Stimulated activated CD8-positive, alpha-beta memory T cell treated with anti-CD3 and anti-CD28 coated beads, Interleukin-12 subunit alpha, Interleukin-12 subunit beta, amount 100 ng/mL, for 24 hours (primary cell): ENCODE measurements around the gene CCR5AS.

Experiments
- DNase-seq: peaks from one replicate; pipeline ENCODE4 v3.0.0-alpha.2; 2020; ENCODE audit errors: extremely low read depth

Gene CCR5AS

DNA sequence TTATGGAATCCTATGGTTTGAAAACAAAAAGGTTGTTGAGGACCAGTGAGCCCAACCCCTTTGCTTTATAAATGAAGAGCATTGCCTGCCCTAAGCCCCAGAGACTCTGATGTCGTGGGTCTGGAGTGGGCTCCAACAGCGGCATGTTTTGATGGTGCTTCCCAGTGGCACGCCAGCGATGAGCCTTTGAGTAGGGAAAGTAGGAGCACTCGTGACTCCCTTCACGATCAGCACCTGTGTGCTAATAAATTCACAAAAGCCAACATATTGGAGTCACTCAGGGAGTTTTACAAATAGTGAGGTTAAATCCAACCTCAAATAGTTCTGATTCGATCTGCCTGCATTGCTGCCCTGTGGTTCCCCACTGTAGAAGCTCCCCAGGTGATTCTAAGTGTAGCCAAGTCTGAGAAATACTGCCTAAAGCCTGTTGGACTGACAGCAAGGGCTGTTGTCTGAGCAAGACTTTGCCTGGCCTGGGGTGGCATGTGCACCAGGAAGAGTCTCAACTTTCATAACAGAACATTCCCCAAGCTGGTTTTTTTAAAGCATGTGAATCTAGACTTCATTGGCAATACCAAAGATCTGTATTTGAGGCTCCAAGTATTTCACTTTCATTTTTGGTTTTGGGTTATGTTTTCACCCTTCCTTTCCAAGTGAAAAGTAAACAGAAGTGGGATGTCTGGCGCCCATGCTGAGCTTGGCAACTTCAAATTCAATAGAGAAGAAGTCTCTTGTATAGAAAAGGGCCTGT is 26.2 kb downstream of the CCR5AS start:
- no peak for DNase-seq

DNA sequence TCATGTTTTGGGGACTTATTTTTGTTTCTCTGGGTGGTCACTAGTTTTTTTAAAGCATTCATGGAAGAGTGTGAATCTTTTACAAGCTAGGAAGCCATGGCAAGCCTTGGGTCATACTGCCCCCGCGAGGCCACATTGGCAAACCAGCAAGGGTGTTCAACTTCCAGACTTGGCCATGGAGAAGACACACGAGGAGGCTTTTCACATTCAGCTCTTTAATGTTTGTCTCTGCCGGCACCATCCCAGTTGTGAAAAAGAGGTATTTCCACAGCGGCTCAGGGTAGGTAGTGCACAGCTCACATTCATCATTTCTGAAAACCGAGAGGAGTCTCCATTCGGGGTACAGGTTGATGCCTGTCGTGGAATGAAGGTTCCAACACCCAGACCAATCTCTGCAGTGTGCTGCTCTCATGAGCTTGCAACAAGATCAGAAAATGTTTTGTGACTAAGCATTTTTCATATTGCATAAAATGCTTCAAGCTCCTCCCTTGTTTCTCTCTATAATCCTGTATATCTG is 28.4 kb downstream of the CCR5AS start:
- DNase-seq, result no peak

DNA sequence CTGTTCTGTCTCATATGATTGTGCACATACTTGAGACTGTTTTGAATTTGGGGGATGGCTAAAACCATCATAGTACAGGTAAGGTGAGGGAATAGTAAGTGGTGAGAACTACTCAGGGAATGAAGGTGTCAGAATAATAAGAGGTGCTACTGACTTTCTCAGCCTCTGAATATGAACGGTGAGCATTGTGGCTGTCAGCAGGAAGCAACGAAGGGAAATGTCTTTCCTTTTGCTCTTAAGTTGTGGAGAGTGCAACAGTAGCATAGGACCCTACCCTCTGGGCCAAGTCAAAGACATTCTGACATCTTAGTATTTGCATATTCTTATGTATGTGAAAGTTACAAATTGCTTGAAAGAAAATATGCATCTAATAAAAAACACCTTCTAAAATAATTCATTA is 31.1 kb downstream of the CCR5AS start:
- DNase-seq, result no peak

DNA sequence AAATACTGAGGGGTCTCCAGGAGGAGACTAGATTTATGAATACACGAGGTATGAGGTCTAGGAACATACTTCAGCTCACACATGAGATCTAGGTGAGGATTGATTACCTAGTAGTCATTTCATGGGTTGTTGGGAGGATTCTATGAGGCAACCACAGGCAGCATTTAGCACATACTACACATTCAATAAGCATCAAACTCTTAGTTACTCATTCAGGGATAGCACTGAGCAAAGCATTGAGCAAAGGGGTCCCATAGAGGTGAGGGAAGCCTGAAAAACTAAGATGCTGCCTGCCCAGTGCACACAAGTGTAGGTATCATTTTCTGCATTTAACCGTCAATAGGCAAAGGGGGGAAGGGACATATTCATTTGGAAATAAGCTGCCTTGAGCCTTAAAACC is 31.6 kb downstream of the CCR5AS start:
- no peak for DNase-seq

DNA sequence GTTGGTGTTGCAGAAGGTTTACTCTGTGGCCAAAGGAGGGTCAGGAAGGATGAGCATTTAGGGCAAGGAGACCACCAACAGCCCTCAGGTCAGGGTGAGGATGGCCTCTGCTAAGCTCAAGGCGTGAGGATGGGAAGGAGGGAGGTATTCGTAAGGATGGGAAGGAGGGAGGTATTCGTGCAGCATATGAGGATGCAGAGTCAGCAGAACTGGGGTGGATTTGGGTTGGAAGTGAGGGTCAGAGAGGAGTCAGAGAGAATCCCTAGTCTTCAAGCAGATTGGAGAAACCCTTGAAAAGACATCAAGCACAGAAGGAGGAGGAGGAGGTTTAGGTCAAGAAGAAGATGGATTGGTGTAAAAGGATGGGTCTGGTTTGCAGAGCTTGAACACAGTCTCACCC is 32.1 kb downstream of the CCR5AS start:
- DNase-seq, result no peak

DNA sequence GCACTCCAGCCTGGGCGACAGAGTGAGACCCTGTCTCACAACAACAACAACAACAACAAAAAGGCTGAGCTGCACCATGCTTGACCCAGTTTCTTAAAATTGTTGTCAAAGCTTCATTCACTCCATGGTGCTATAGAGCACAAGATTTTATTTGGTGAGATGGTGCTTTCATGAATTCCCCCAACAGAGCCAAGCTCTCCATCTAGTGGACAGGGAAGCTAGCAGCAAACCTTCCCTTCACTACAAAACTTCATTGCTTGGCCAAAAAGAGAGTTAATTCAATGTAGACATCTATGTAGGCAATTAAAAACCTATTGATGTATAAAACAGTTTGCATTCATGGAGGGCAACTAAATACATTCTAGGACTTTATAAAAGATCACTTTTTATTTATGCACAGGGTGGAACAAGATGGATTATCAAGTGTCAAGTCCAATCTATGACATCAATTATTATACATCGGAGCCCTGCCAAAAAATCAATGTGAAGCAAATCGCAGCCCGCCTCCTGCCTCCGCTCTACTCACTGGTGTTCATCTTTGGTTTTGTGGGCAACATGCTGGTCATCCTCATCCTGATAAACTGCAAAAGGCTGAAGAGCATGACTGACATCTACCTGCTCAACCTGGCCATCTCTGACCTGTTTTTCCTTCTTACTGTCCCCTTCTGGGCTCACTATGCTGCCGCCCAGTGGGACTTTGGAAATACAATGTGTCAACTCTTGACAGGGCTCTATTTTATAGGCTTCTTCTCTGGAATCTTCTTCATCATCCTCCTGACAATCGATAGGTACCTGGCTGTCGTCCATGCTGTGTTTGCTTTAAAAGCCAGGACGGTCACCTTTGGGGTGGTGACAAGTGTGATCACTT is 34.1 kb downstream of the CCR5AS start:
- no peak for DNase-seq

DNA sequence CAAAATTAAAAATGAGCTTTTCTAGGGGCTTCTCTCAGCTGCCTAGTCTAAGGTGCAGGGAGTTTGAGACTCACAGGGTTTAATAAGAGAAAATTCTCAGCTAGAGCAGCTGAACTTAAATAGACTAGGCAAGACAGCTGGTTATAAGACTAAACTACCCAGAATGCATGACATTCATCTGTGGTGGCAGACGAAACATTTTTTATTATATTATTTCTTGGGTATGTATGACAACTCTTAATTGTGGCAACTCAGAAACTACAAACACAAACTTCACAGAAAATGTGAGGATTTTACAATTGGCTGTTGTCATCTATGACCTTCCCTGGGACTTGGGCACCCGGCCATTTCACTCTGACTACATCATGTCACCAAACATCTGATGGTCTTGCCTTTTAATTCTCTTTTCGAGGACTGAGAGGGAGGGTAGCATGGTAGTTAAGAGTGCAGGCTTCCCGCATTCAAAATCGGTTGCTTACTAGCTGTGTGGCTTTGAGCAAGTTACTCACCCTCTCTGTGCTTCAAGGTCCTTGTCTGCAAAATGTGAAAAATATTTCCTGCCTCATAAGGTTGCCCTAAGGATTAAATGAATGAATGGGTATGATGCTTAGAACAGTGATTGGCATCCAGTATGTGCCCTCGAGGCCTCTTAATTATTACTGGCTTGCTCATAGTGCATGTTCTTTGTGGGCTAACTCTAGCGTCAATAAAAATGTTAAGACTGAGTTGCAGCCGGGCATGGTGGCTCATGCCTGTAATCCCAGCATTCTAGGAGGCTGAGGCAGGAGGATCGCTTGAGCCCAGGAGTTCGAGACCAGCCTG is 35.1 kb downstream of the CCR5AS start:
- DNase-seq, result no peak

DNA sequence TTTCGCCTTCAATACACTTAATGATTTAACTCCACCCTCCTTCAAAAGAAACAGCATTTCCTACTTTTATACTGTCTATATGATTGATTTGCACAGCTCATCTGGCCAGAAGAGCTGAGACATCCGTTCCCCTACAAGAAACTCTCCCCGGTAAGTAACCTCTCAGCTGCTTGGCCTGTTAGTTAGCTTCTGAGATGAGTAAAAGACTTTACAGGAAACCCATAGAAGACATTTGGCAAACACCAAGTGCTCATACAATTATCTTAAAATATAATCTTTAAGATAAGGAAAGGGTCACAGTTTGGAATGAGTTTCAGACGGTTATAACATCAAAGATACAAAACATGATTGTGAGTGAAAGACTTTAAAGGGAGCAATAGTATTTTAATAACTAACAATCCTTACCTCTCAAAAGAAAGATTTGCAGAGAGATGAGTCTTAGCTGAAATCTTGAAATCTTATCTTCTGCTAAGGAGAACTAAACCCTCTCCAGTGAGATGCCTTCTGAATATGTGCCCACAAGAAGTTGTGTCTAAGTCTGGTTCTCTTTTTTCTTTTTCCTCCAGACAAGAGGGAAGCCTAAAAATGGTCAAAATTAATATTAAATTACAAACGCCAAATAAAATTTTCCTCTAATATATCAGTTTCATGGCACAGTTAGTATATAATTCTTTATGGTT is 35.9 kb downstream of the CCR5AS start, which contains the start of gene CCR5:
CCR5 (plus strand) TSS at position 108 of the 680 bp plus-strand sequence. CDS start 1,957 bp downstream, outside the sequence.
- no peak for DNase-seq

DNA sequence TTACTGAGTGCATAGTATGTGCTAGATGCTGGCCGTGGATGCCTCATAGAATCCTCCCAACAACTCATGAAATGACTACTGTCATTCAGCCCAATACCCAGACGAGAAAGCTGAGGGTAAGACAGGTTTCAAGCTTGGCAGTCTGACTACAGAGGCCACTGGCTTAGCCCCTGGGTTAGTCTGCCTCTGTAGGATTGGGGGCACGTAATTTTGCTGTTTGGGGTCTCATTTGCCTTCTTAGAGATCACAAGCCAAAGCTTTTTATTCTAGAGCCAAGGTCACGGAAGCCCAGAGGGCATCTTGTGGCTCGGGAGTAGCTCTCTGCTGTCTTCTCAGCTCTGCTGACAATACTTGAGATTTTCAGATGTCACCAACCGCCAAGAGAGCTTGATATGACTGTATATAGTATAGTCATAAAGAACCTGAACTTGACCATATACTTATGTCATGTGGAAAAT is 37.2 kb downstream of the CCR5AS start:
- DNase-seq, result no peak

DNA sequence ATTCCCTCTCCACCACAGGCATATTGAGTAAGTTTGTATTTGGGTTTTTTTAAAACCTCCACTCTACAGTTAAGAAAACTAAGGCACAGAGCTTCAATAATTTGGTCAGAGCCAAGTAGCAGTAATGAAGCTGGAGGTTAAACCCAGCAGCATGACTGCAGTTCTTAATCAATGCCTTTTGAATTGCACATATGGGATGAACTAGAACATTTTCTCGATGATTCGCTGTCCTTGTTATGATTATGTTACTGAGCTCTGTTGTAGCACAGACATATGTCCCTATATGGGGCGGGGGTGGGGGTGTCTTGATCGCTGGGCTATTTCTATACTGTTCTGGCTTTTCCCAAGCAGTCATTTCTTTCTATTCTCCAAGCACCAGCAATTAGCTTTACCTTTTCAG is 37.7 kb downstream of the CCR5AS start:
- no peak for DNase-seq

DNA sequence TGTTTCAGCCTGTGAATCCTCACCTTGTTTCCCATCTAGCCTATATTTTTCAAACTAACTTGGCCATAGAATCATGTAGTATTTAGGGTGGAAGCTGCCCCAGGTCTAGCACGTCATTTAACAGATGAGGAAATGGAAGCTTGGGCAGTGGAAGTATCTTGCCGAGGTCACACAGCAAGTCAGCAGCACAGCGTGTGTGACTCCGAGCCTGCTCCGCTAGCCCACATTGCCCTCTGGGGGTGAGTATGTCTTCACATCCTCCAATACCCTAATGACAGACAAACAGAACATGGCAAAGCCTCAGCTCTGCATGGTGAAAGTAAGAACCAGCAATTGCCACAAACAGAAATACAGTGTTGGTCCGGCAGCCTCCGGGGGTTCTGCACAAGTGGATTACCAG is 38.3 kb downstream of the CCR5AS start:
- DNase-seq, result no peak

DNA sequence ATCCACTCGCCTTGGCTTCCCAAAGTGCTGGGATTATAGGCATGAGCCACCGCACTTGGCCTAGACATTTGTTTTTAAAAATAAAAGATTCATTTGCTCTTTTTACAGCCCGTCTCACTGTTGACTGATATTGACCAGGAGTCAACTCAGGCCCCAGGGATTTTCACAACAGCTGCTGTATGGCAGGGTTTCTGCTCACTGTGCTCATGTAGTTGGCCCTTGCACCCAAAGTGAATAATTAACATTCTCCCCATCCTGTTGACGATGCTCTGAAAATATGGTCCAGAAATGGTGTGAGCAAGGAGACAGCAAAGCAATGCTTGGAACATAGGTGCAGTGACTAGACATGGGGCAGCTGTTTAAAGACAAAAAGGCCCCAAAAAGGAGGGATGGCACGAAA is 39.1 kb downstream of the CCR5AS start:
- no peak for DNase-seq

DNA sequence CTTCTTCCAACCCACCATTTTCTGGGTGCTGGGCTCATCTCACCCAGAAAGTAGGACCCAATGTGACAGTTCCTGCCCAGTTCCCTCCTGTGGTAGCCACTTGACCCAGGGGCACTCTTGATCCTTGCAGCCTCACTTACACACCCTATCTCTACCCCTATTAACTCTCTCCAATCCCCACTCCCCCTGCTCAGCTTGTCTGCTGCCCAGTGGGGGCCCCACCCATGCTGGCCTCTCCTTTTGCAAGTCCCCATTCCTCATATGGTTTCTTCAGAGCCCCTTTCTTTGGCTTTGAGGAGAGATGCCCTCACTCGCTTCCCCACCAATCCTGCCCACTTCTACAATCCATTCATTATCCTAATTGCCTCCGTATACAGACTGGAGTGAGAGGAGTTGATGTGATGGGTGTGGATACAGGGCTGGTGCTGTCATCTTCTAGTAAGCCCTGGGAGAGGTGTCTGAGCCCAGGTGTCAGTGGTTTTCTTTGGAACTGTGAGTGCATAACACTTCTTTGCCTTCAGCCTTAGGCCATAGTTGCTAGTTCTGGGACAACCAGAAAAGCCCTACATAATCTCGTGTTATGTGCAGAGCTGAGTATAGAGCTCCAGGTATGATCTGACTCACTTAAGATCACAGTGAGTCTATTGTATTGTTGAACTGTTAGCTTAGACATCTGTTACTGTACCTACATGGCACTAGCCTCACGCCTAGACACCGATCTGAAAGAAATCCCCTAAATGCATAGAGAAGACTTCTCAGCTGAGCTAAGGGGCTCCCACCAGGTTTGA is 40.9 kb downstream of the CCR5AS start:
- DNase-seq, result no peak

DNA sequence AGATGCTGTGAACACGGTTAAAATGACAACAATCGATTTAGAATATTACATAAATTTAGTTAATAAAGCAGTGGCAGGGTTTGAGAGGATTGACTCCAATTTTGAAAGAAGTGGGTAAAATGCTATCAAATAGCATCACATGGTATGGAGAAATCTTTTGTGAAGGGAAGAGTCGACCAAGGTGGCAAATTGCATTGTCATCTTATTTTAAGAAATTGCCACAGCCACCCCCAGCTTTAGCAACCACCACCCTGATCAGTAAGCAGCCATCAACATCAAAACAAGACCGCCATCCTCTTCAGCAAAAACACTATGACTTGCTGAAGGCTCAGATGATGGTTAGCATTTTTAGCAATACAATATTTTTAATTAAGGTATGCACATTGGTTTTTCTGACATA is 41.8 kb downstream of the CCR5AS start:
- DNase-seq, result no peak

DNA sequence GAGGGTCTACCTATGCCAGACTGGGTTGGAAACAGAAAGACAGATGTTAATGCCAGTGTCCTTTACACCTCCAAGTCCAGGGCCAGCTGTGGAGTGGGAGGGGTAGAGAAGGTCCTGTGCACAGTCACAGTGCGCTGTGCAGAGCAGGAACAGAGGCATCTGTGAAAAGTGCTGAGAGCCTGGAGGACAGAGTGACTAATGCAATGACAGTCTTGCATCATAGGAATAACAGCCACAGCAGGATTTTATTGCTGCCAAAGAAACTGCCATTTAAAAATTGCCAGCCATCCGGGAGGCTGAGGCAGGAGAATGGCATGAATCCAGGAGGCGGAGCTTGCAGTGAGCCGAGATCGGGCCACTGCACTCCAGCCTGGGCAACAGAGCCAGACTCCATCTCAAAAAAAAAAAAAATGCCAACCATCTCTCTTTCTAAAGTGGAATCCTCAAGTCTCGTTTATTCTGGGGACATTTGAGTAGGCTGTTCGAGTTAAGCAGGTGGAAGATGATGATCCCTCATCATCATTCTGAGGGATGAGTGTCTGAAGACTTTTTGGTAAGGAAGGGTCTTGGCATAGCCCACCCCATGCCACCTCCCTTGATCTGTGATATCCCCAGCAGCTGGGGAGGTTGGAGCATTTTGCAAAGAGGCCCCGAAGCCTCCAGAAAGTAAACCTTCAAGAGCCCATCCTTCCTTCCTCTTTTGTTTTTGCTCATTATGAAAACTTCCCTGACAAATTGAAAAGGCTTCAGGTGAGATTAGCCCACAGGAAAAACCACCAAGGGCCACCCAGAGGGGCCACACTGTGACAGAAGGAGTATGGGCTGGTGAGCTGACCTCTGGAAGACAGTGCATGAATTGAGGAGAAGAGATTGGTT is 45.2 kb downstream of the CCR5AS start:
- DNase-seq, result no peak

DNA sequence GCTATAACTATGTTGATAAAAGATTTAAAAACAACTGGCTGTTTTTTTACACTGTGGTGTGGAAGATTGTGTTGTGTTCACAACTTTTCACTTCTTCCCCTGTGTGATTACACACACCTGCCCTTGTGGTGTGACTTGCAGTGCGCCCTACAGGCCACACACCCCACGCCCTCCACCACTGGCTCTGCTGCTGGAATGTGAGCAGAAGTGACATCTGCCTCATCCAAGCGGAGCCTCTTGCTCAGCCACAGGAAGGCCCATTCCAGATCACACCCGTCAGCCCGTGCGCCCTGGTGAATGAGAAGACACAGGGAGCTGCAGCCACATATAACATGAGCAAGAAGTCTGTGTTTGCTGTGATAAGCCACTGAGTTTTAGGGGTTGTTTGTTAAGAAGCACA is 46.0 kb downstream of the CCR5AS start:
- DNase-seq, result no peak

DNA sequence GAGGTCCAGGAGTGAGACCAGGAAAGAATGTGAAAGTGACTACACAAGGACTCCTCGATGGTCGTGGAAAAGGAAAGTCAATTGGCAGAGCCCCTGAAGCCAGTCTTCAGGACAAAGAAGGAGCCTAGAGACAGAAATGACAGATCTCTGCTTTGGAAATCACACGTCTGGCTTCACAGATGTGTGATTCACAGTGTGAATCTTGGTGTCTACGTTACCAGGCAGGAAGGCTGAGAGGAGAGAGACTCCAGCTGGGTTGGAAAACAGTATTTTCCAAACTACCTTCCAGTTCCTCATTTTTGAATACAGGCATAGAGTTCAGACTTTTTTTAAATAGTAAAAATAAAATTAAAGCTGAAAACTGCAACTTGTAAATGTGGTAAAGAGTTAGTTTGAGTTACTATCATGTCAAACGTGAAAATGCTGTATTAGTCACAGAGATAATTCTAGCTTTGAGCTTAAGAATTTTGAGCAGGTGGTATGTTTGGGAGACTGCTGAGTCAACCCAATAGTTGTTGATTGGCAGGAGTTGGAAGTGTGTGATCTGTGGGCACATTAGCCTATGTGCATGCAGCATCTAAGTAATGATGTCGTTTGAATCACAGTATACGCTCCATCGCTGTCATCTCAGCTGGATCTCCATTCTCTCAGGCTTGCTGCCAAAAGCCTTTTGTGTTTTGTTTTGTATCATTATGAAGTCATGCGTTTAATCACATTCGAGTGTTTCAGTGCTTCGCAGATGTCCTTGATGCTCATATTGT is 47.0 kb downstream of the CCR5AS start:
- no peak for DNase-seq

DNA sequence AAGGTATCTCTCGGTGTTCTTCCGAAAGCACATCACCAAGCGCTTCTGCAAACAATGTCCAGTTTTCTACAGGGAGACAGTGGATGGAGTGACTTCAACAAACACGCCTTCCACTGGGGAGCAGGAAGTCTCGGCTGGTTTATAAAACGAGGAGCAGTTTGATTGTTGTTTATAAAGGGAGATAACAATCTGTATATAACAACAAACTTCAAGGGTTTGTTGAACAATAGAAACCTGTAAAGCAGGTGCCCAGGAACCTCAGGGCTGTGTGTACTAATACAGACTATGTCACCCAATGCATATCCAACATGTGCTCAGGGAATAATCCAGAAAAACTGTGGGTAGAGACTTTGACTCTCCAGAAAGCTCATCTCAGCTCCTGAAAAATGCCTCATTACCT is 48.4 kb downstream of the CCR5AS start:
- DNase-seq, result no peak

DNA sequence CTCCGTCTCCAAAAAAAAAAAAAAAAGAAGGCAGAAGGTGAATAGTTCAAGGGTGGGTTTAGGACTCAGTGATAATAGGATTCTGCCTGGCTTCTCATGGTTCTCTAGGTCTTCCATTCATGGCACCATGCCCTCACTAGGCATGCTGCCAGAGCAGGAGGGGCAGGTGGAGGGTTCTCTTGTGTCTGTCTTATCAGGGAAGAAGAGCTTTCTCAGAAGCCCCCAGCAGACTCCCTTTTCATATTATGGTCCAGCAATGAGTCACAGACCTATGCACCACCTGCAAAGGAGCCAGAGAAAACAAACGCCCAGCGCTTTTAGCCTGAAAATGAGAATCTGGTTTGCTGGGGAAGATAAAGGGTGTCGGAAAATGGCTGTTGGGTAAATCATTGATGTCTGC is 50.0 kb downstream of the CCR5AS start:
- DNase-seq, result no peak
